ENCODE measurements around the gene ATP5ME. TPM values are rescaled to one million over a fixed set of nuclear protein-coding genes. Genes with fewer than 3 reads are reported as not detected.
A peak's percentile ranks its signal among the peaks of the same experiment; 100 is the strongest.
"Not testable (repeated sequence)": the region's sequence is repeated elsewhere in the genome, so short reads cannot be mapped to it uniquely, and the experiment has no call there.

ATP5ME gene
- total RNA-seq, 6 experiments from 2014 or later, result 78.2 to 225 (median 162) TPM

GRCh38 chr4:635851-636627 is 38.0 kb downstream of the ATP5ME start:
- peak in 2 of 3 donors; percentile 14 to 39 for DNase-seq
- Histone ChIP-seq H3K4me1 (no peaks in the 10 kb centered on the region), H3K27ac (no peak overlapping the region), H3K36me3 (no peaks in the 10 kb centered on the region), H3K27me3 (no peaks in the 10 kb centered on the region), H3K9me3 (no peaks in the 10 kb centered on the region), H3K4me3 (no peak overlapping the region)
- intact Hi-C loops (cut with DNase I), result no loop called here
- TF ChIP-seq, protein P1, sequence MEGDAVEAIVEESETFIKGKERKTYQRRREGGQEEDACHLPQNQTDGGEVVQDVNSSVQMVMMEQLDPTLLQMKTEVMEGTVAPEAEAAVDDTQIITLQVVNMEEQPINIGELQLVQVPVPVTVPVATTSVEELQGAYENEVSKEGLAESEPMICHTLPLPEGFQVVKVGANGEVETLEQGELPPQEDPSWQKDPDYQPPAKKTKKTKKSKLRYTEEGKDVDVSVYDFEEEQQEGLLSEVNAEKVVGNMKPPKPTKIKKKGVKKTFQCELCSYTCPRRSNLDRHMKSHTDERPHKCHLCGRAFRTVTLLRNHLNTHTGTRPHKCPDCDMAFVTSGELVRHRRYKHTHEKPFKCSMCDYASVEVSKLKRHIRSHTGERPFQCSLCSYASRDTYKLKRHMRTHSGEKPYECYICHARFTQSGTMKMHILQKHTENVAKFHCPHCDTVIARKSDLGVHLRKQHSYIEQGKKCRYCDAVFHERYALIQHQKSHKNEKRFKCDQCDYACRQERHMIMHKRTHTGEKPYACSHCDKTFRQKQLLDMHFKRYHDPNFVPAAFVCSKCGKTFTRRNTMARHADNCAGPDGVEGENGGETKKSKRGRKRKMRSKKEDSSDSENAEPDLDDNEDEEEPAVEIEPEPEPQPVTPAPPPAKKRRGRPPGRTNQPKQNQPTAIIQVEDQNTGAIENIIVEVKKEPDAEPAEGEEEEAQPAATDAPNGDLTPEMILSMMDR (IDR thresholded peaks at IDR 0.05), result no peak
- no peak for TF ChIP-seq POLR2A (IDR thresholded peaks at IDR 0.05)
- peak in 2 of 4 donors; percentile 16 to 25 for ATAC-seq
- WGBS (ENCODE audit: insufficient coverage, low coverage, low lambda C conversion rate, missing lambda C conversion rate), result 69% methylated on average over 19 of the region's 22 CpGs

DNA sequence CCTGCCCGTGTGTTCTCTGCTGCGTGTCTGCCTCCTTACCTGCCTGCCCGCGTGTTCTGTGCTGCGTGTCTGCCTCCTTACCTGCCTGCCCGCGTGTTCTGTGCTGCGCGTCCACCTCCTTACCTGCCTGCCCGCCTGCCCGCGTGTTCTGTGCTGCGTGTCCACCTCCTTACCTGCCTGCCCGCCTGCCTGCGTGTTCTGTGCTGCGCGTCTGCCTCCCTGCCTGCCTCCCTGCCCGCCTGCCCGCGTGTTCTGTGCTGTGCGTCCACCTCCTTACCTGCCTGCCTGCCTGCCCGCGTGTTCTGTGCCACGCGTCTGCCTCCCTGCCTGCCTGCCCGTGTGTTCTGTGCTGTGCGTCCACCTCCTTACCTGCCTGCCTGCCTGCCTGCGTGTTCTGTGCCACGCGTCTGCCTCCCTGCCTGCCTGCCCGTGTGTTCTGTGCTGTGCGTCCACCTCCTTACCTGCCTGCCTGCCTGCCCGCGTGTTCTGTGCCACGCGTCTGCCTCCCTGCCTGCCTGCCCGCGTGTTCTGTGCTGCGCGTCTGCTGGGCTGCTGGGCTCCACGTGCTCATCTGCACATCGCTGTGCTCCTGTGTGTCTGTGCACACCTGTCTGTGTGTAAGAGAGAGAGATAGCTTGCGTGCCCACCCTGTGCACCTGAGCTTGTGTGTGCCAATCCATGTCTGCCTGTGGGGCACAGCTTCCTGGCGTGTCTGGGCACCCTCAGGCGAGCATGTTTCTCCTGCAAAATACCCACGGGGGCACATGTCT is 38.8 kb downstream of the ATP5ME start:
- H3K4me1 ChIP-seq; H3K27ac ChIP-seq; H3K4me3 ChIP-seq; H3K36me3 ChIP-seq; H3K9me3 ChIP-seq; H3K27me3 ChIP-seq; ATAC-seq; intact Hi-C loops (cut with DNase I): not testable (repeated sequence)
- WGBS (ENCODE audit: insufficient coverage, low coverage, low lambda C conversion rate, missing lambda C conversion rate), result 85% methylated on average over 10 of the region's 46 CpGs
- peak in 2 of 3 donors; percentile 4 to 25 for DNase-seq

DNA sequence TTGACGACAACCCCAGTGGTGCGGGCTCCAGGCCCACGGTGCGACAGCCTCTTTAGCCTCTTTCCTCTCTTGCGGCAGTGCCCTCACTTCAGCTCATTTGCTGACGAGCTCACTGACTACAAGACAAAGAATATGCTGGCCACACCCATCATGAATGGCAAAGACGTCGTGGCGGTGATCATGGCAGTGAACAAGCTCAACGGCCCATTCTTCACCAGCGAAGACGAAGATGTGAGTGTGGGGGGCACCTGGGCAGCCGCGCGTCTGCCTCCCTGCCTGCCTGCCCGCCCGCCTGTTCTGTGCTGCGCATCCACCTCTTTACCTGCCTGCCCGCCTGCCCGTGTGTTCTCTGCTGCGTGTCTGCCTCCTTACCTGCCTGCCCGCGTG is 39.5 kb downstream of the ATP5ME start:
- no peak overlapping the region for H3K4me3 ChIP-seq
- no peaks in the 10 kb centered on the region for H3K4me1 ChIP-seq
- DNase-seq, result peak in 2 of 3 donors; percentile 5 to 35
- intact Hi-C loops (cut with DNase I), result no loop called here
- no peaks in the 10 kb centered on the region for H3K9me3 ChIP-seq
- no peaks in the 10 kb centered on the region for H3K27me3 ChIP-seq
- TF ChIP-seq, protein P1 (IDR thresholded peaks at IDR 0.05), result no peak
- TF ChIP-seq POLR2A (IDR thresholded peaks at IDR 0.05), result no peak
- no CpG with 5 or more reads among the region's 23 CpGs for WGBS (ENCODE audit: insufficient coverage, low coverage, low lambda C conversion rate, missing lambda C conversion rate)
- ATAC-seq, result no peak
- H3K27ac ChIP-seq, result no peak overlapping the region
- no peaks in the 10 kb centered on the region for H3K36me3 ChIP-seq

- peak; percentile 16 to 52 (median 35) for DNase-seq
- peak in 1 of 4 donors; percentile 13 for ATAC-seq
- TF ChIP-seq, protein P1 (IDR thresholded peaks at IDR 0.05), result no peak
- no peak for TF ChIP-seq POLR2A (IDR thresholded peaks at IDR 0.05)
- Histone ChIP-seq H3K4me1 (no peaks in the 10 kb centered on the region), H3K9me3 (no peaks in the 10 kb centered on the region), H3K4me3 (no peak overlapping the region), H3K36me3 (no peaks in the 10 kb centered on the region), H3K27ac (no peak overlapping the region), H3K27me3 (no peaks in the 10 kb centered on the region)
- intact Hi-C loops (cut with DNase I), result no loop called here
- WGBS (ENCODE audit: insufficient coverage, low coverage, low lambda C conversion rate, missing lambda C conversion rate), result 47% methylated on average over 4 of the region's 15 CpGs
Observed at GRCh38 chr4:633976-634598, 40.0 kb downstream of the ATP5ME start.

All from right lobe of liver (tissue), 6 donors.